Endothelial cell of umbilical vein (primary cell): ENCODE data around the gene KCNJ6. TPM values are rescaled to one million over a fixed set of nuclear protein-coding genes. Genes with fewer than 3 reads are reported as not detected.

Experiments used
- BruUV-seq: library from RNA; stranded (reverse); fragments of 400-500 nt; replicated peaks from 2 replicates; lab custom pipeline; 2021; lab: Mats Ljungman, UMichigan
- CTCF ChIA-PET: fragments of 300-600, 350-600 bp; sonication (Branson Sonifier 250); formaldehyde crosslinking; loops from one replicate; lab custom pipeline; 2021; ENCODE audit warnings: antibody characterized with exemption, inconsistent platforms; lab: Charles Lee
- POLR2A ChIA-PET: fragments of 300-600, 350-600 bp; sonication (Branson Sonifier 250); formaldehyde crosslinking; loops from one replicate; lab custom pipeline; 2021; ENCODE audit warnings: antibody characterized with exemption, inconsistent platforms; lab: Charles Lee
- DNase-seq: peaks from one replicate; pipeline ENCODE4 v3.0.0-alpha.2; 2011; ENCODE audit warnings: low read depth, low spot score
- FAIRE-seq: peaks from 2 replicates; lab custom pipeline; 2011; peaks lifted over from hg19 to GRCh38; lab: Jason Lieb, UNC
- H2AFZ ChIP-seq: 2 replicates; pipeline ENCODE4 v1.6.0; 2012; ENCODE audit warnings: low read depth, low read length, control low read depth, inconsistent platforms
- H3K27ac ChIP-seq: 2 replicates; pipeline ENCODE4 v1.5.1; 2011; ENCODE audit warnings: low read depth, mild to moderate bottlenecking, control low read depth, low read length, moderate library complexity; ENCODE audit not compliant: insufficient read depth
- H3K27me3 ChIP-seq, 2 experiments: 2 replicates each; pipeline versions ENCODE4 v1.6.0 to v1.6.1; 2011; ENCODE audit warnings: low read length in 2 of 2, mixed read lengths in 1 of 2; ENCODE audit not compliant: control insufficient read depth in 2 of 2, insufficient read depth in 2 of 2
- H3K36me3 ChIP-seq, 2 experiments: 2 replicates in 1 of 2; 3 replicates in 1 of 2; pipeline ENCODE4 v1.5.1; 2011; ENCODE audit warnings: low read length in 2 of 2, mild to moderate bottlenecking in 1 of 2, moderate library complexity in 1 of 2; ENCODE audit not compliant: control insufficient read depth in 2 of 2, insufficient read depth in 2 of 2; ENCODE audit errors: extremely low read depth in 1 of 2
- H3K4me1 ChIP-seq: 3 replicates; pipeline ENCODE4 v1.5.1; 2011; ENCODE audit warnings: mild to moderate bottlenecking, low read length; ENCODE audit not compliant: control insufficient read depth, insufficient read depth; ENCODE audit errors: extremely low read depth
- H3K4me2 ChIP-seq: 2 replicates; pipeline ENCODE4 v1.6.1; 2011; ENCODE audit warnings: low read length, control low read depth, mixed read lengths; ENCODE audit not compliant: insufficient read depth
- H3K4me3 ChIP-seq, 3 experiments: fragments of 200-600 bp in 1 of 3; sonication (generic), shearing (Covaris generic) in 1 of 3; replicated peaks in 1 of 3; 2 replicates each; pipeline ENCODE4 v1.5.1; 2011 to 2016; ENCODE audit warnings: control low read depth in 3 of 3, low read length in 3 of 3, mild to moderate bottlenecking in 2 of 3, inconsistent platforms in 1 of 3, low read depth in 1 of 3, moderate library complexity in 1 of 3; ENCODE audit not compliant: insufficient read depth in 1 of 3
- H3K79me2 ChIP-seq: 2 replicates; pipeline ENCODE4 v1.6.0; 2012; ENCODE audit warnings: low read length, inconsistent platforms; ENCODE audit not compliant: control insufficient read depth, insufficient read depth
- H3K9ac ChIP-seq: replicated peaks from 2 replicates; pipeline ENCODE3; 2011; ENCODE audit warnings: low read length, control low read depth; ENCODE audit not compliant: insufficient read depth; ENCODE audit errors: extremely low read depth
- H3K9me1 ChIP-seq: replicated peaks from 3 replicates; pipeline ENCODE4 v1.6.0; 2011; ENCODE audit warnings: mild to moderate bottlenecking, low read length; ENCODE audit not compliant: control insufficient read depth, insufficient read depth; ENCODE audit errors: extremely low read depth
- H3K9me3 ChIP-seq: replicated peaks from 2 replicates; pipeline ENCODE4 v1.5.1; 2012; ENCODE audit warnings: low read length, inconsistent platforms; ENCODE audit not compliant: control insufficient read depth, insufficient read depth
- H4K20me1 ChIP-seq: replicated peaks from 2 replicates; pipeline ENCODE3; 2011; ENCODE audit warnings: mild to moderate bottlenecking, low read length; ENCODE audit not compliant: control insufficient read depth, insufficient read depth; ENCODE audit errors: extremely low read depth
- EZH2 ChIP-seq: IDR thresholded peaks from 2 replicates; pipeline ENCODE4 v1.6.1; 2012; ENCODE audit warnings: borderline replicate concordance, low read depth, mild to moderate bottlenecking, moderate library complexity, low read length, inconsistent platforms; ENCODE audit not compliant: severe bottlenecking
- JUN ChIP-seq: IDR thresholded peaks from 2 replicates; pipeline ENCODE4 v1.6.1; 2011; ENCODE audit warnings: borderline replicate concordance, low read depth; ENCODE audit not compliant: insufficient read length, insufficient read depth
- MYC ChIP-seq: IDR thresholded peaks from one replicate; pipeline ENCODE4 v1.6.1; 2011; ENCODE audit warnings: mild to moderate bottlenecking, low read depth, low read length
- POLR2A ChIP-seq: IDR thresholded peaks from 2 replicates; pipeline ENCODE4 v1.6.1; 2012; ENCODE audit warnings: low read depth, mild to moderate bottlenecking, control low read depth, low read length
- POLR2AphosphoS5 ChIP-seq: IDR thresholded peaks from 2 replicates; pipeline ENCODE4 v1.6.1; 2012; ENCODE audit warnings: low read depth, mild to moderate bottlenecking, control low read depth, low read length, moderate library complexity; ENCODE audit not compliant: insufficient read depth
- dilution Hi-C: fragments of 300-500 bp; cut with MboI; formaldehyde crosslinking; loops from one replicate; pipeline ENCODE4 v1.15.0; 2019; ENCODE audit warnings: low sequenced_read_pairs; ENCODE audit not compliant: extremely low pct_ligation_motif_present
- intact Hi-C: fragments of 100-400 bp; cut with micrococcal nuclease; formaldehyde crosslinking; loops from one replicate; pipeline ENCODE4 v1.10.0; 2022
- polyA plus RNA-seq, 4 experiments: library from polyadenylated mRNA; depleted of rRNA in 3 of 4; stranded (reverse) in 3 of 4; unstranded in 1 of 4; fragments of >200 nt; gene quantifications; 2 replicates each; pipeline versions ENCODE4 v1.2.1 to v1.2.3, GENCODE V29; 2011 to 2012; ENCODE audit warnings: missing spikeins in 1 of 4
- total RNA-seq: library from RNA; stranded (reverse); gene quantifications from 2 replicates; pipeline ENCODE4 v1.2.3, GENCODE V29; 2021

KCNJ6 gene
- total and polyA plus RNA-seq, 2 donors (not counting 3 experiments of a cell fraction or from before 2014, with no cell fraction given) = not detected

DNA sequence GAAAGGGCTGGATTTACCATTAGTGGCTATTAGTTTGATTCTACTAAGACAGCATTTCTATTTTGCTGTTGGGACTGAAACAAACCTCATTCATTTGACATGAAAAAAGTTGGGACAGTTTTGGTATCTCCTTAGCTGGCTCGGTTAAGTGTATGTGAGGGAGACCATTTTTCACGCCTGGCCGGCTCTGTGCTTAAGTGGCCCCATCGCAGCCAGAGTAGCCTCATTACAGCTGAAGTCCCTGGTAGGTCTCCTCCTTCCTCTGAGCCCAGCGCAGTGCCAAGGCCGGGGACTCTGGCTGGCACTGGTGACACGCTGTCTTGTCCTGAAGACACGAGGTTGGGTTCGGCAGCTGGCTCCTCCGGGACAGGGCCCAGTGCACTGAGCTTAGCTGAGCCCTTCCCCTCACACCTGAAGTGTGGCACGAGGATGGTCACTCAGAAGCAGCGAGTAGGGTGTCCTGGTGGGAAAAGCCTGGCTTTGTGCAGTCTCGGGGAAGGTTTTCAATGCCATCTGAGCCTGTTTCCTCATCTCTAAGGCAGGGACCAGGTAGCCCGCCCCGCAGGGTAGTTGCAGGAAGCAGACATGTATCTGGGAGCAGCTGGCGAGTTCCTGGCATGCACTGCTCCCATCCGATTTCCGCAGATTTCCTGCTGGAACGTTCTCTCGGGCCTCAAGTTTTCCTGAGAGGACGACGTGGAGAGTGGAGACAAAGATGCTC is 353.2 kb downstream of the KCNJ6 start:
- TSS peak; percentile 77 for BruUV-seq
- FAIRE-seq (no peak), DNase-seq (no peak)
- Histone ChIP-seq H3K4me2 (peak overlapping the region; percentile 44), H2AFZ (peak overlapping the region; percentile 82), H3K27ac (peak overlapping the region; percentile 81), H4K20me1 (no peaks in the 10 kb centered on the region), H3K9me1 (no peaks in the 10 kb centered on the region), H3K79me2 (no peaks in the 10 kb centered on the region), H3K27me3 (peaks cover 0 to 5% of the 10 kb centered on the region in 2 experiments), H3K9me3 (no peaks in the 10 kb centered on the region), H3K36me3 (no peaks in the 10 kb centered on the region), H3K4me1 (peaks cover 14% of the 10 kb centered on the region), H3K9ac (peak overlapping the region; percentile 71), H3K4me3 (peak overlapping the region; percentile 9 to 54 (median 49))
- POLR2A ChIA-PET = interaction anchor here (0.7 to 1.7 kb wide), 3 partner anchors 12 to 82 kb away, joined by 3 to 7 read pairs (median 4); no protein-coding TSS in a partner anchor
- CTCF ChIA-PET = interaction anchor here (0.7 to 2.3 kb wide), 27 partner anchors 8 to 296 kb away, joined by 3 to 17 read pairs (median 5); partner anchors contain the start of genes DYRK1A and VPS26C
- intact Hi-C loops (loop anchor here (5.0 kb wide), 1 partner anchor 191 kb away; no protein-coding TSS in a partner anchor), dilution Hi-C loops (no loop called here)
- no peak for TF ChIP-seq MYC
- TF ChIP-seq JUN = no peak
- TF ChIP-seq EZH2 = no peak

DNA sequence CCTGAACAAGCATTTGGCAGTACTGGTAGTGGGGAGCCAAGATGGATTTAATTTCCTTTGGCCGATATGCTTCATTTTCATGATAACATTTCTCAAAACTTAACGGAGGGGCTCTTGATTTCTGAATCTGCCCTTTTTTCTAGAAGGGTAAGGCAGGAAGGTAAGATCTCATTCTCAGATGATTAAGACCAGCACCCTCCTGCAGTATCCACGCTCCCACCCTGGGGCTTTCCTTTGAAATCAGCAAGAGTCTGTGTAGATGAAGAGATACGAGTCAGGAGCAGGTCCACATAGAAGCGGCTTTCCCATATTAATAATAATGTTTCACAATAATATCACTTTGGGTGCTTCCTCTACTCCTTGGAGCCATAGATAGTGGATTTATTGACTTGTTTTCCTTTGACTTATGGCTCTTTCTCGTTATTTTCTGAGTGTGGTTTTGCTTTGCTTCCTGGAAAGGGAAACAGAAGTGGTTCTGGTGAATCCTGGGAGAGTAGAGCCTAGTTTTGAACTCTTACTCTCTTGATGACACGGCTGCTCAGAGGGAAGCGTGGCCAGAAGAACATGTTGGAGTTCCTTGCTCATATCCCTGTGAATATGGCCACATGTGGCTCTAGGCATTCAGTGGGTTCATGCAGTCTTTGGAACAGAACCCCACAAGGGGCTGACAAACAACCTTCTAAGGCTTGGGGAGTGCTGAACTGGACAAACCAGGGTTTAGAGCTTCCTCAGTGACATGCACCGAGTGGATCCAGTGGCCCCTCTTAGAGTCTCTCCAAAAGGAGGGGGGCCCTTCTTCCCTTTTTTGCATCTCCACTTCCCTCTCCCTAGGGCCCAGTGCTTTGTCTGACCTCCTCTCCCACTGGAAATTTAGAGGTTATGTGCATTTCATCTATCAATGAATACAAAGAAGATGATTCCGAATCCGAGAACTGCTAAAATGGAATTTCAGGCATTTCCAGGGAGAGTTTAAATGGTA is 354.0 kb downstream of the KCNJ6 start:
- DNase-seq = no peak
- no peak overlapping the region for H3K4me3 ChIP-seq
- no peak overlapping the region for H2AFZ ChIP-seq
- dilution Hi-C loops (no loop called here), intact Hi-C loops (loop anchor here (5.0 kb wide), 1 partner anchor 190 kb away; no protein-coding TSS in a partner anchor)
- no peak overlapping the region for H3K4me2 ChIP-seq
- no TSS peak for BruUV-seq
- H3K9me1 ChIP-seq = no peaks in the 10 kb centered on the region
- H4K20me1 ChIP-seq = no peaks in the 10 kb centered on the region
- H3K4me1 ChIP-seq = peaks cover 14% of the 10 kb centered on the region
- CTCF ChIA-PET = no interaction called here
- peaks cover 0 to 5% of the 10 kb centered on the region in 2 experiments for H3K27me3 ChIP-seq
- no peaks in the 10 kb centered on the region for H3K36me3 ChIP-seq
- no peak overlapping the region for H3K9ac ChIP-seq
- POLR2A ChIA-PET = no interaction called here
- peak; percentile 4 for FAIRE-seq
- no peaks in the 10 kb centered on the region for H3K79me2 ChIP-seq
- no peaks in the 10 kb centered on the region for H3K9me3 ChIP-seq
- no peak overlapping the region for H3K27ac ChIP-seq
- TF ChIP-seq POLR2A (peak; percentile 23), POLR2AphosphoS5 (no peak)
